Fibroblast of the aortic adventitia (primary cell): ENCODE results near the gene CFAP58. TPM values are rescaled to one million over a fixed set of nuclear protein-coding genes. Genes with fewer than 3 reads are reported as not detected.

Experiments used
- DNase-seq: peaks from one replicate; pipeline ENCODE4 v3.0.0-alpha.2; 2010; ENCODE audit warnings: low read depth
- H3K4me3 ChIP-seq: 2 replicates; pipeline ENCODE4 v1.5.1; 2011; ENCODE audit warnings: low read depth, mild to moderate bottlenecking, control low read depth, low read length, moderate library complexity
- total RNA-seq: library from RNA; depleted of rRNA; stranded (reverse); fragments of >200 nt; gene quantifications from 2 replicates; pipeline ENCODE4 v1.2.3, GENCODE V29; 2012; ENCODE audit warnings: low replicate concordance
- TF ChIP-seq, protein P1 (sequence below): IDR thresholded peaks from 2 replicates; pipeline ENCODE4 v1.5.1; 2011; ENCODE audit warnings: mild to moderate bottlenecking, low read length, control low read depth, inconsistent platforms; ENCODE audit not compliant: insufficient read depth

The CFAP58 gene
- total RNA-seq, 1 donor, result 0.36 TPM

DNA sequence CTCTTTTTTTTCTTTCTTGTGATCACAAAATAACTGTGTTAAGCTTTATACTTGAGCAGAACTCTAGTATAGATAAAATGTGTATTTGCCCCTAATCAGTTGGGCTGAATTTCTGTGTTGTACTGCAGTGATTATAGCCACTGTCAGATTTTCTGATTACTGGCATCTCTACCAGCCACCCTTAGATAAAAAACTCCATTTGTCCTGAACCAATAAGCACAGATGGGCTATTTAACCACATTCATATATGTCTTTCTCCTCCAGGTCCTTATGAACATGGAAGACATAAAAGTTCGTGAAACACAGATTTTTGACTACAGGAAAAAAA, 38.3 kb downstream of the CFAP58 start:
- TF ChIP-seq, protein P1, sequence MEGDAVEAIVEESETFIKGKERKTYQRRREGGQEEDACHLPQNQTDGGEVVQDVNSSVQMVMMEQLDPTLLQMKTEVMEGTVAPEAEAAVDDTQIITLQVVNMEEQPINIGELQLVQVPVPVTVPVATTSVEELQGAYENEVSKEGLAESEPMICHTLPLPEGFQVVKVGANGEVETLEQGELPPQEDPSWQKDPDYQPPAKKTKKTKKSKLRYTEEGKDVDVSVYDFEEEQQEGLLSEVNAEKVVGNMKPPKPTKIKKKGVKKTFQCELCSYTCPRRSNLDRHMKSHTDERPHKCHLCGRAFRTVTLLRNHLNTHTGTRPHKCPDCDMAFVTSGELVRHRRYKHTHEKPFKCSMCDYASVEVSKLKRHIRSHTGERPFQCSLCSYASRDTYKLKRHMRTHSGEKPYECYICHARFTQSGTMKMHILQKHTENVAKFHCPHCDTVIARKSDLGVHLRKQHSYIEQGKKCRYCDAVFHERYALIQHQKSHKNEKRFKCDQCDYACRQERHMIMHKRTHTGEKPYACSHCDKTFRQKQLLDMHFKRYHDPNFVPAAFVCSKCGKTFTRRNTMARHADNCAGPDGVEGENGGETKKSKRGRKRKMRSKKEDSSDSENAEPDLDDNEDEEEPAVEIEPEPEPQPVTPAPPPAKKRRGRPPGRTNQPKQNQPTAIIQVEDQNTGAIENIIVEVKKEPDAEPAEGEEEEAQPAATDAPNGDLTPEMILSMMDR, result no peak
- DNase-seq, result no peak
- H3K4me3 ChIP-seq, result no peak overlapping the region

DNA sequence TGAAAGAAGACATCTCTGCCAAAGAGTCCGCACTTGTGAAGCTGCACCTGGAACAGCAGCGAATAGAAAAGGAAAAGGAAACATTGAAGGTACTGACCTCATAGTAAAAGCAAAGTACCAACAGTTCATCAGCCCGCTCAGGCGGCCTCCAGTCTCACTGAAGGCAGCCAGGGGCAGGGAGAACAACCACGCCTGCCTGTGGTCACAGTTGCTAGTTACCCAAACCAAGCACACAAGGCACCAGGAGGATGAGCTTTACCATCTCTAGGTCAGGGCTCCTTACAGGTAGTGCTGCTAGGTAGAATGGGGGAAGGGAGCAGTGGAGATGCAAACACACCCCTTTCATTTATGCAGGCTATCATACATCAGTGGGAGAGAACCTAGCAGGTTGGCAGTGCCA, 39.8 kb downstream of the CFAP58 start:
- no peak for DNase-seq
- TF ChIP-seq, protein P1, result no peak
- no peak overlapping the region for H3K4me3 ChIP-seq

DNA sequence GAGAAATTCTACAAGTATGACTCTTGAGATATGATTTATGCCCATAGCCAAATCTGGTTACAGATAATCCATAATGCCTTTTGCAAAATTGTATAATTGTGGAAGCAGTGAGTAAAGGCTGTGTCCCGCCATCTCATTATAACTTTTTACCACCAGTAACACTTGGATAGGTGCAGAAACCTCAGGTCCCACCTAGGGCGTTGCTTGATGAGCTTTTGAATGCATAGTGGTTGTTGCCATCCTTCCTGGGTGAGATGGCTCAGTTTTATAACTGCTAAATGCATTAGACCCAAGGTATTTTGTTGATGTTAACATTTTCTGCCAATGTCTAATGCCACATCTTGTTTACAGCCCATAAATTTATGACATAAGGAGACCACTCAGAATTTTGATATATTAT, 42.9 kb downstream of the CFAP58 start:
- TF ChIP-seq, protein P1, result no peak
- DNase-seq, result no peak
- H3K4me3 ChIP-seq, result no peak overlapping the region

DNA sequence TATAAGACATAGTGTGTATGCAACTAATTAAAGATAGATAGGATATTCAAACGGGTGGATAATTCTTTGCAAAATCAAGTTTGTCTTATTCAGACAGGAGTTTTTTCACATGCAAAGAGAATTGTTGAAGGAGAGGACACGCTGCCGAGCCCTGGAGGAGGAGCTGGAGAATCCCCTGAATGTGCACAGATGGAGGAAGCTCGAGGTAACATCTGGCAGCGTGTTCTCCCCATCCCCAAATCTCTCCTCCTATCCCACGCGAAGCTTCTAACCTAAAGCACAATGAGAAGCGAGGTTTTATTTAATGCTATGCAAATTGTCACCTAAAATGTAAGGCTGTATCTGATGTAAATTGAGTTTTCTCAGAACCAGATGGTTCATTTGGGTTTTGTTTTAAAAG, 50.0 kb downstream of the CFAP58 start:
- TF ChIP-seq, protein P1, result no peak
- H3K4me3 ChIP-seq, result no peak overlapping the region
- no peak for DNase-seq

DNA sequence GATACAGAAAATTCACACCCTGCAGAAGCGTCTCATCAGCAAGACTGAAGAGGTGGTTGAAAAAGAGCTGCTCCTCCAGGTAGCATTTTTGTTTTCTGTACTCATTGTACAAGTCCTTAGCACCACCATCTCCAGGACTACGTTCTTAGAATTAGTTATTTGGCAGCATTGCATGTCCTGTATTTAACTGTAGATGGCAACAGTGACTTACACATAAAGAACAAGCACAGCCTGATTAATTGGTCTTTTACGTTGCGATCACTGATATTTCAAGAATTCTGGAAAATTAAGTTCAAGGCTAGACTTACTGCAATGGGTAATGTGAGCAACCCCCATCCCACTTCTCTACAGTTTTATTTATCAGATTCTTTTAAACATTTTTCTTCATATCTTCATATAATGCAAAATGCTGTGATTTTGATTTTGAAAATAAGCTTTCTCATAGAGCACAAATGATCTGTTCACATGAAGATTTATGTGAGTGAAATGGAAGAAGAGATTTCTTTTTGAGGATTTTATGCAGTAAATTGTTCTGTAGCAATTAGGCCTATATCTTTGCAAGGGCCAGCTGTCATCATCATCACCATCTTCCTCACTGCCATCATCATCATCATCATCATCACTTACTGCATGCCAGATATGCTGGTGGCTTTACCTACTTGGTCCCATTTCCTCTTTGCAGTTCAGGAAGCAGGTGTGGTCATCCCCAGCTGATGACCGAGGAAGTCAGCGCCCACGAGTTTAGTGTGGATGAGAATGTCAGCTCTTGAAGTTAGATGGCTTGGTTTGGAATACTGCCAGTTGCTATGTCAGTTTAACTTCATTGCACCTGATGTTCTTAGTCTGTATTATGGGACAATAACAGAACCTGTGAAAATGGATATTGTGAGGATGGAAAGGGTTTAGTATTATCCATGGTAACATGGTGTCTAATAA, 53.4 kb downstream of the CFAP58 start:
- TF ChIP-seq, protein P1, result peak; percentile 72
- DNase-seq, result peak; percentile 77
- H3K4me3 ChIP-seq, result no peak overlapping the region

DNA sequence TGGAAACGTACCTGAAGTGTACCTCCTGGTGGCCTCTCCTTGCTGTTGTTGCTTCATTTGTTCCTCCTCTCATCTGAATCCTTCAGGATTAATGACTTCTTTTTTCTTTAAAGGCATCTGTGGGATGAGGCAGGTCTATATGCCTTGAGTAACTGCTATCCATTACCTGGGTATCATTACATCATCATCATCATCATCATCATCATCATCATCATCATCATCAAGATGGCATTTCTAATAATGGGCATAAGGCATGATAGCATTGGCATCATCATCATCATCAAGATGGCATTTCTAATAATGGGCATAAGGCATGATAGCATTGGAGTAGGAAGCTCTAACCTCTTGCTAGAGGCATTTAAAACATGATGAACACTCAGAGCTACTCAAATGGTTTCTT, 59.9 kb downstream of the CFAP58 start:
- TF ChIP-seq, protein P1, result no peak

More for the DNA sequence above, 59.9 kb downstream of the CFAP58 start:
- no peak for DNase-seq
- H3K4me3 ChIP-seq, result no peak overlapping the region
